Thoracic aorta (tissue), 2 donors: ENCODE measurements around the gene PTPRN2. TPM values are rescaled to one million over a fixed set of nuclear protein-coding genes. Genes with fewer than 3 reads are reported as not detected.

Experiments used
- ATAC-seq: fragments of 150-250 bp; one replicate; pipeline ENCODE4 v1.8.0; 2017; ENCODE audit warnings: low read depth; ENCODE audit not compliant: insufficient number of reproducible peaks, low FRiP score
- DNase-seq: peaks from one replicate; pipeline ENCODE4 v3.0.0-alpha.2; 2020; ENCODE audit warnings: low spot score
- H3K27ac ChIP-seq, 2 donors: fragments of 200-600 bp; sonication (generic); 1 replicate in 1 of 2; 2 replicates in 1 of 2; pipeline ENCODE4 v1.5.1; 2016; ENCODE audit warnings: mild to moderate bottlenecking in 2 of 2, moderate library complexity in 2 of 2
- H3K27me3 ChIP-seq: fragments of 200-600 bp; sonication (generic); replicated peaks from 2 replicates; pipeline ENCODE4 v1.6.0; 2016; ENCODE audit warnings: mild to moderate bottlenecking; ENCODE audit not compliant: insufficient read depth
- H3K36me3 ChIP-seq: fragments of 200-600 bp; sonication (generic); one replicate; pipeline ENCODE4 v1.5.1; 2016
- H3K4me1 ChIP-seq, 2 donors: fragments of 200-600 bp; sonication (generic); 1 replicate in 1 of 2; 2 replicates in 1 of 2; pipeline versions ENCODE4 v1.5.1 to v1.6.0; 2016; ENCODE audit warnings: low read depth in 2 of 2, mild to moderate bottlenecking in 1 of 2; ENCODE audit not compliant: control insufficient read depth in 1 of 2
- H3K4me3 ChIP-seq: fragments of 200-600 bp; sonication (generic); 2 replicates; pipeline ENCODE4 v1.5.1; 2016; ENCODE audit warnings: mild to moderate bottlenecking
- H3K9me3 ChIP-seq: fragments of 200-600 bp; sonication (generic); 2 replicates; pipeline ENCODE4 v1.5.1; 2016
- CTCF ChIP-seq: fragments of 200-600 bp; sonication (generic); IDR thresholded peaks from one replicate; pipeline ENCODE4 v1.5.1; 2019; ENCODE audit warnings: antibody characterized with exemption
- total RNA-seq, 2 donors: library from RNA; depleted of rRNA; stranded (reverse); fragments of >200 nt; gene quantifications; one replicate each; pipeline versions ENCODE4 v1.1.0 to v1.2.3, GENCODE V29; 2016

Gene PTPRN2
- total RNA-seq, 2 donors from 2014 or later = 2.2 to 3.1 TPM

- H3K27ac ChIP-seq = no peak overlapping the region
- no peak for TF ChIP-seq CTCF
- H3K4me3 ChIP-seq = no peak overlapping the region
- ATAC-seq (no peak), DNase-seq (no peak)
- H3K4me1 ChIP-seq = peaks cover 0 to 3% of the 10 kb centered on the region in 2 donors
- no peaks in the 10 kb centered on the region for H3K9me3 ChIP-seq
- H3K27me3 ChIP-seq = no peaks in the 10 kb centered on the region
- no peaks in the 10 kb centered on the region for H3K36me3 ChIP-seq
These were observed 734.4 kb downstream of the PTPRN2 start for GRCh38 chr7:157853076-157853788.

- Histone ChIP-seq H3K4me1 (peaks cover 0 to 3% of the 10 kb centered on the region in 2 donors), H3K4me3 (peak overlapping the region; percentile 62), H3K27ac (no peak overlapping the region), H3K9me3 (no peaks in the 10 kb centered on the region), H3K36me3 (no peaks in the 10 kb centered on the region), H3K27me3 (no peaks in the 10 kb centered on the region)
- no peak for DNase-seq
- TF ChIP-seq CTCF = no peak
- ATAC-seq = peak; percentile 47
These were observed 736.0 kb downstream of the PTPRN2 start for GRCh38 chr7:157851501-157852067.

- H3K27me3 ChIP-seq = no peaks in the 10 kb centered on the region
- peaks cover 0 to 3% of the 10 kb centered on the region in 2 donors for H3K4me1 ChIP-seq
- TF ChIP-seq CTCF = no peak
- H3K36me3 ChIP-seq = no peaks in the 10 kb centered on the region
- DNase-seq (no peak), ATAC-seq (no peak)
- H3K9me3 ChIP-seq = no peaks in the 10 kb centered on the region
- H3K27ac ChIP-seq = no peak overlapping the region
- no peak overlapping the region for H3K4me3 ChIP-seq
These were observed 736.9 kb downstream of the PTPRN2 start for GRCh38 chr7:157850481-157851444.

- no peak for ATAC-seq
- no peaks in the 10 kb centered on the region for H3K36me3 ChIP-seq
- H3K4me3 ChIP-seq = no peak overlapping the region
- no peak overlapping the region for H3K27ac ChIP-seq
- no peaks in the 10 kb centered on the region for H3K27me3 ChIP-seq
- H3K9me3 ChIP-seq = no peaks in the 10 kb centered on the region
- TF ChIP-seq CTCF = no peak
- no peak for DNase-seq
- H3K4me1 ChIP-seq = peaks cover 0 to 3% of the 10 kb centered on the region in 2 donors
These were observed 737.9 kb downstream of the PTPRN2 start for GRCh38 chr7:157849726-157850125.

GRCh38 chr7:157849341-157849596 lies 738.4 kb downstream of the PTPRN2 start:
- Histone ChIP-seq H3K36me3 (no peaks in the 10 kb centered on the region), H3K4me3 (no peak overlapping the region), H3K27ac (no peak overlapping the region), H3K27me3 (no peaks in the 10 kb centered on the region), H3K4me1 (peaks cover 0 to 3% of the 10 kb centered on the region in 2 donors), H3K9me3 (no peaks in the 10 kb centered on the region)
- no peak for TF ChIP-seq CTCF
- ATAC-seq (no peak), DNase-seq (no peak)
